ENCODE data around the gene C1QTNF4.

GRCh38 chr11:47566149-47566698 is 28.0 kb downstream of the C1QTNF4 start:
- TF ChIP-seq CTCF (IDR thresholded peaks at IDR 0.05) (no peak), POLR2A (IDR thresholded peaks at IDR 0.05) (no peak)
